NCI-H446 (cell line): ENCODE results near the gene STYX.
"Not testable (repeated sequence)": the region's sequence is repeated elsewhere in the genome, so short reads cannot be mapped to it uniquely, and the experiment has no call there.

Source experiments
- DNase-seq, 2 experiments: peaks; one replicate each; lab custom pipeline; 2025; lab: John Stamatoyannopoulos, UW

The STYX gene

GRCh38 chr14:52727509-52727908 lies 2.5 kb upstream of the STYX start:
- DNase-seq: not testable (repeated sequence)

GRCh38 chr14:52729035-52729434 lies 931 bp upstream of the STYX start:
- not testable (repeated sequence) for DNase-seq

GRCh38 chr14:52729585-52729924 lies 411 bp upstream of the STYX start:
- DNase-seq: no peak

- no peak for DNase-seq
These were observed 744 bp downstream of the STYX start for GRCh38 chr14:52730709-52731111.

GRCh38 chr14:52733824-52734223 lies 3.9 kb downstream of the STYX start:
- no peak for DNase-seq

- DNase-seq: no peak
These were observed 6.0 kb downstream of the STYX start for GRCh38 chr14:52735921-52736489.

GRCh38 chr14:52738409-52738808 lies 8.4 kb downstream of the STYX start:
- peak in 1 of 2 experiments; percentile 2 for DNase-seq

- no peak for DNase-seq
These were observed 10.8 kb downstream of the STYX start for GRCh38 chr14:52740751-52741150.

- DNase-seq: no peak
These were observed 11.9 kb downstream of the STYX start for GRCh38 chr14:52741865-52742264.

- no peak for DNase-seq
These were observed 18.8 kb downstream of the STYX start for GRCh38 chr14:52748647-52749292.

- no peak for DNase-seq
These were observed 25.8 kb downstream of the STYX start for GRCh38 chr14:52755607-52756316.

- DNase-seq: no peak
These were observed 29.2 kb downstream of the STYX start for GRCh38 chr14:52759145-52759544.

GRCh38 chr14:52762923-52763322 lies 33.0 kb downstream of the STYX start:
- not testable (repeated sequence) for DNase-seq

- DNase-seq: no peak
These were observed 37.3 kb downstream of the STYX start for GRCh38 chr14:52767058-52767833.

- DNase-seq: no peak
These were observed 39.9 kb downstream of the STYX start for GRCh38 chr14:52769887-52770286.

- no peak for DNase-seq
These were observed 46.9 kb downstream of the STYX start for GRCh38 chr14:52776816-52777215.

GRCh38 chr14:52778702-52779101 lies 48.7 kb downstream of the STYX start:
- DNase-seq: no peak

- no peak for DNase-seq
These were observed 50.9 kb downstream of the STYX start for GRCh38 chr14:52780893-52781292.

- DNase-seq: no peak
These were observed 51.7 kb downstream of the STYX start for GRCh38 chr14:52781629-52782028.

- DNase-seq: no peak
These were observed 53.2 kb downstream of the STYX start for GRCh38 chr14:52783206-52783605.

- no peak for DNase-seq
These were observed 56.9 kb downstream of the STYX start for GRCh38 chr14:52786887-52787286.

GRCh38 chr14:52789118-52789517 lies 59.2 kb downstream of the STYX start:
- DNase-seq: no peak
